Nephron (organoid): ENCODE results near the gene FHAD1.
A peak's percentile ranks its signal among the peaks of the same experiment; 100 is the strongest.

Source experiments
- H3K27ac Mint-ChIP-seq, 3 experiments: 2 replicates each; pipeline ENCODE4 v1.8.0; 2020; ENCODE audit warnings: mixed read lengths in 3 of 3, mild to moderate bottlenecking in 2 of 3, moderate library complexity in 1 of 3
- H3K27me3 Mint-ChIP-seq: 2 replicates; pipeline ENCODE4 v1.8.0; 2021; ENCODE audit warnings: low read depth, mild to moderate bottlenecking, moderate library complexity, mixed read lengths
- H3K36me3 Mint-ChIP-seq: 2 replicates; pipeline ENCODE4 v1.8.0; 2020; ENCODE audit warnings: low read depth, mixed read lengths
- H3K4me1 Mint-ChIP-seq: 2 replicates; pipeline ENCODE4 v1.8.0; 2020; ENCODE audit warnings: mixed read lengths
- H3K4me3 Mint-ChIP-seq, 3 experiments: 2 replicates each; pipeline ENCODE4 v1.8.0; 2020; ENCODE audit warnings: mild to moderate bottlenecking in 3 of 3, mixed read lengths in 3 of 3, moderate library complexity in 2 of 3
- H3K9me3 Mint-ChIP-seq: 2 replicates; pipeline ENCODE4 v1.8.0; 2020; ENCODE audit warnings: mixed read lengths
- CTCF ChIP-seq, 3 experiments: fragments of 200-600 bp; sonication (generic); IDR thresholded peaks; one replicate each; pipeline ENCODE4 v1.5.0; 2021; ENCODE audit warnings: antibody characterized with exemption in 3 of 3; ENCODE audit not compliant: unreplicated experiment in 3 of 3

FHAD1 gene

DNA sequence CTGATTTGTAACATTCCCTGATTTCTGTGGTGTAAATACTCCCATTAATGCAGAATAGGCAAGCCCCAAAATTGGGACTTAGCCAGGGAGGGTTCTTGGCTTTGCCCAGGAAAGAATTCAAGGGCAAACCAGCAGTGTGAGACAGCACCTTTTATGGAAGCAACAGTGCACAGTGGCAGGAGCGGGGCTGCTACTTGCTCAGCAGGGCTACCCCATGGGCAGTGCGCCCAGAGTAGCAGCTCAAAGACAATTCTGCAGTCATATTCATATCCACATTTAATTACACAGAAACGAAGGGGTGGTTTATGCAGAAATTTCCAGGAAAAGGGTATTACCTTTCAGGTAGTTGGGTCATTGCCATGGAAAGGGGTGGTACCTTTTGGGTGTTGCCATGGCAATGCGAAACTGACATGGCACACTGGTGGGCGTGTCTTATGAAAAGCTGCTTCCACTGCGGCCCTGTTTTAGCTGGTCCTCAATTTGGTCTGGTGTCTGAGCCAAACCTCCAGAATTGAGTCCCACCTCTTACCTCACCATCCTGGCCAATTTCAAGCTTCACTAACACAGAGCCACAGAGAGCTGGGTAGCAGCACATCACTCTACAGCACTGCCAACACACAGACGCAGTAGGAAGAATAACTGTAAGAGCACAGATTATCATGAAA, 35.9 kb downstream of the FHAD1 start:
- H3K4me1 Mint-ChIP-seq, result peaks cover 5% of the 10 kb centered on the region
- no peak overlapping the region for H3K4me3 Mint-ChIP-seq

DNA sequence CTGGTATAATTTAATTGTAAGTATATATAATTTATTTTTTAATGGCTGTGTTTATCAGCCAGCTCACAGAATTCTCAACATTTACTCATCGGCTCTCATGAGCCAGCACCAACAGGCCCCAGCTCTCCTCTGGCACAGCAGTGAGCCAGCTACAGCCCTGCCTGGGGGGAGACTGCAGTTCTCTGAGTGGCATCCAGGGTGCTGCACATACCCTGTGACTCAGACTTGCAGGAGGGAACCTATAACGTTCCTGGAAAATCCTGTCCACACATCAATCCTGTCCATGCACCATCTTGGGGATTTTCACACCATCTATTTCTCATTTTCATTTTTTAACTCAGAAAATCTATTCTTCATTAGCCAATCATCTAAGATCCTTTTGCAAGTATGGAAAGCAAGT, 36.5 kb downstream of the FHAD1 start:
- no peaks in the 10 kb centered on the region for H3K9me3 Mint-ChIP-seq
- TF ChIP-seq CTCF (IDR thresholded peaks at IDR 0.05; ENCODE audit: unreplicated experiment in 3 of 3), result no peak
- H3K36me3 Mint-ChIP-seq, result no peaks in the 10 kb centered on the region
- H3K4me1 Mint-ChIP-seq, result peaks cover 5% of the 10 kb centered on the region
- H3K27me3 Mint-ChIP-seq, result peaks cover 27% of the 10 kb centered on the region
- H3K4me3 Mint-ChIP-seq, result no peak overlapping the region
- H3K27ac Mint-ChIP-seq, result no peak overlapping the region

More for the DNA sequence above, 35.9 kb downstream of the FHAD1 start:
- H3K27ac Mint-ChIP-seq, result no peak overlapping the region
- no peaks in the 10 kb centered on the region for H3K36me3 Mint-ChIP-seq
- H3K27me3 Mint-ChIP-seq, result peaks cover 21% of the 10 kb centered on the region
- H3K9me3 Mint-ChIP-seq, result no peaks in the 10 kb centered on the region
- no peak for TF ChIP-seq CTCF (IDR thresholded peaks at IDR 0.05; ENCODE audit: unreplicated experiment in 3 of 3)

GRCh38 chr1:15286452-15286851, 39.4 kb downstream of the FHAD1 start:
- Mint-ChIP-seq H3K4me1 (peaks cover 5% of the 10 kb centered on the region), H3K27ac (no peak overlapping the region), H3K36me3 (no peaks in the 10 kb centered on the region), H3K9me3 (no peaks in the 10 kb centered on the region), H3K27me3 (peaks cover 27% of the 10 kb centered on the region), H3K4me3 (no peak overlapping the region)
- TF ChIP-seq CTCF (IDR thresholded peaks at IDR 0.05; ENCODE audit: unreplicated experiment in 3 of 3), result no peak

- Mint-ChIP-seq H3K4me1 (peaks cover 5% of the 10 kb centered on the region), H3K9me3 (no peaks in the 10 kb centered on the region), H3K36me3 (no peaks in the 10 kb centered on the region), H3K27ac (no peak overlapping the region), H3K27me3 (peaks cover 26% of the 10 kb centered on the region), H3K4me3 (no peak overlapping the region)
- TF ChIP-seq CTCF (IDR thresholded peaks at IDR 0.05; ENCODE audit: unreplicated experiment in 3 of 3), result no peak
These were observed 40.3 kb downstream of the FHAD1 start for GRCh38 chr1:15287035-15287979.

GRCh38 chr1:15288173-15288926, 41.3 kb downstream of the FHAD1 start:
- no peak overlapping the region for H3K27ac Mint-ChIP-seq
- TF ChIP-seq CTCF (IDR thresholded peaks at IDR 0.05; ENCODE audit: unreplicated experiment in 3 of 3), result peak in 1 of 3 experiments; percentile 12
- H3K4me1 Mint-ChIP-seq, result peaks cover 5% of the 10 kb centered on the region
- H3K9me3 Mint-ChIP-seq, result peaks cover 3% of the 10 kb centered on the region
- peaks cover 26% of the 10 kb centered on the region for H3K27me3 Mint-ChIP-seq
- H3K4me3 Mint-ChIP-seq, result no peak overlapping the region
- no peaks in the 10 kb centered on the region for H3K36me3 Mint-ChIP-seq
